T follicular helper cell (primary cell): ENCODE data around the gene SND1.
A peak's percentile ranks its signal among the peaks of the same experiment; 100 is the strongest.

ENCODE experiments used
- DNase-seq: peaks from one replicate; pipeline ENCODE4 v3.0.0-alpha.2; 2020; ENCODE audit warnings: low read depth

SND1 gene

DNA sequence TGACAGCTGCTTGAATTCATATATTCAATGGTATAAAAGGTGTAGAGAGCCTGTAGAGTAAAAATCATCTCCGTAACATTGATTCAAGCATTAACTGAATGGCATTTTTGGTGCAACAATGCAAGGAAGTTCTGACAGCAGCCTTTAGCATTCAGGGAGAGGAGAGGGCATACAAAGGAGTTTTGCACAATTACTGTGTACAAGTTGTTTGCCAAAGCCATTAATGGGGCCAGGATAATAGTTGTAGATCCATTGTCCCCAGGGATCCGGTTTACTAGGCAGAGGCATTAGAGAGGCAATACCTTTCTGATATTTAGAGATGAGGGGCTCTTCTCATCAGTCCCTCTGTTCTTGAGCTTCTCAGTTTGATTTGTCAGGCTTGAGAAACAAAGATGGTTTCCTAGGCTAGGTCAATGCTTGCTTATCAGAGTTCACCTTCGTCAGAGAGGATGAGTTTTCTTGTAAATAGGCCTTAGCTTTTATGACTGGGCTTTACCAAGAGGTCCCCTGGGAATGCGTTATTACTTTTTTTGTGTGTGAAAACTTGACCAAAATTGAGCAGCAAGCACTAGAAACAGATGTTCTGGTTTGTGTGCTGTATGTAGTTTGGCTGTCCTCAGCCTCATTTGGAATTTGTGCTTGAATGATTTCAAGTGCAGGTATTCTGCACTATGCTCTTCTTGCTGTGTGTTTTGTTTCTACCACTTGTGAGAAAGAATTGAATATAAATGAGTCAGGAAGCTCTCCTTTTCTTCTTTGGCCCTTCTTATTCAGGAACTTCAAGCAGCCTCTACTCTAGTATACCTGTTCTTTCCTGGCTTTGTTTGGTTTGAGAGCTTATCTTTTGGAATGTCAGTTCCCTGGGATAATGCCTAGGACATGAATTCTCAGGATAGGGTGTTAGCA lies 32.0 kb downstream of the SND1 start:
- DNase-seq, result no peak

GRCh38 chr7:127689194-127689772 lies 37.3 kb downstream of the SND1 start:
- no peak for DNase-seq

- no peak for DNase-seq
Measured at GRCh38 chr7:127690337-127690736, 38.3 kb downstream of the SND1 start.

DNA sequence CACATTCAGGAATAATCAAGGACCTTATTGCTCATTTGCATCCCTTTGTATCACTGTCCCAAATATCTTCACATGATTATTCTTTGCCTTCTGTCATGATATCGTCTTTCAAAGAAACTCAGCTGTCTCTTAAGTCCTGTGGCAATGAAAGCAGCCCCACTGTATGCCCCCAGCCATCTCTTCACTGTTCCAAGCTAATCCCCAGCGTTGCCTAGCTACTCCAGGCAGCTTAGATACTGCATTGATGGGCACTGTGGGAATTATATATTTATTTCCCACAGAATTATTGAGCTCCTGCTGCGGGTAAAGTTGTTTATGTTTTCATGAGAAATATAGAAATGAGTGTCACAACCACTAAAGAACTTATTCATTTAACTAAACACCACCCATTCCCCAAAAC lies 38.8 kb downstream of the SND1 start:
- no peak for DNase-seq

GRCh38 chr7:127692200-127692599 lies 40.2 kb downstream of the SND1 start:
- no peak for DNase-seq

GRCh38 chr7:127699853-127700252 lies 47.9 kb downstream of the SND1 start:
- DNase-seq, result no peak

DNA sequence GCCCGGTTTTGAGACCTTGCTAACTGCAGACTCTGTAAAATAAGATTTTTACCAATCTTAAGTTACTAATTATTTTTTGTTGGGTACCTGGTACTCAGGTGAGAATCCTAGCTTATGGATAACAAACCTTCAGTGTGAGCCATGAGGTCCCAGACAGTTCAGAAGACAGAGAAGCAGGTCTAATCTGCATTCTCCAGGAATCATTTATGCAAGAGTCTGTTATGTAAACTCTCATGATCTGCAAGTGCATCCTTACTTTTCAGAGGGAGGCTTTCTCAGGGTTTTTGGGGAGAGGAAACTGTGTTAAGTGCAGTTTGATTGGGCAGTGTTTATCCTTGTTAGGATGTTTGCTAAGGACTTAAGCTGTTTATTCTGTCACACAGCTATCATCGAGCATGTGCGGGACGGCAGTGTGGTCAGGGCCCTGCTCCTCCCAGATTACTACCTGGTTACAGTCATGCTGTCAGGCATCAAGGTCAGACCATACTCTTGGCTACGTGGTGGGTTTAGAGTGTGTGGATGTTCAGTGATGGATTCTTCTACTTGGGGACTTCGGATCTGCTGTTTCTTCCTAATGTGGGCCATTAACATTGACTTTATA lies 50.2 kb downstream of the SND1 start:
- DNase-seq, result no peak

- DNase-seq, result no peak
Measured at GRCh38 chr7:127702938-127703337, 50.9 kb downstream of the SND1 start.

GRCh38 chr7:127704211-127704610 lies 52.2 kb downstream of the SND1 start:
- no peak for DNase-seq

GRCh38 chr7:127705461-127705959 lies 53.5 kb downstream of the SND1 start:
- DNase-seq, result no peak

GRCh38 chr7:127706766-127707165 lies 54.8 kb downstream of the SND1 start:
- no peak for DNase-seq

- no peak for DNase-seq
Measured at GRCh38 chr7:127708201-127708600, 56.2 kb downstream of the SND1 start.

GRCh38 chr7:127708788-127709187 lies 56.8 kb downstream of the SND1 start:
- DNase-seq, result peak; percentile 60

GRCh38 chr7:127710635-127711034 lies 58.6 kb downstream of the SND1 start:
- no peak for DNase-seq

GRCh38 chr7:127711872-127712271 lies 59.9 kb downstream of the SND1 start:
- DNase-seq, result no peak

DNA sequence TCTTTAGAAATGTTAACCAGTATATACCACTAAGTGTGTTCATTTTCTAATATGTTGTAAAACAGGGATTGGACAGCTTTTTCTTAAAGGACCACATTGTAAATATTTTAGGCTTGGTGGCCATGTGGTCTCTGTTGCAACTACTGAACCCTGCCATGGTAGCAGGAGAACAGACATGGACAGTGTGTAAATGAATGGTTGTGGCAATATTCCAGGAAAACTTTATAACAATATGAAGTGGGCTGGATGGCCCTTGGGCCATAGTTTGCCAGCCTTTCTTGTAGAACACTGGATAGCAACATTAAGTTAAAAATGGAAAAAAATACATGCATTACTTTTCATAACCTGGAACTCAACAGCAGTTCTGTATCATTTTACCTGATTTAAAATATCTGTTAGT lies 61.0 kb downstream of the SND1 start:
- DNase-seq, result no peak

DNA sequence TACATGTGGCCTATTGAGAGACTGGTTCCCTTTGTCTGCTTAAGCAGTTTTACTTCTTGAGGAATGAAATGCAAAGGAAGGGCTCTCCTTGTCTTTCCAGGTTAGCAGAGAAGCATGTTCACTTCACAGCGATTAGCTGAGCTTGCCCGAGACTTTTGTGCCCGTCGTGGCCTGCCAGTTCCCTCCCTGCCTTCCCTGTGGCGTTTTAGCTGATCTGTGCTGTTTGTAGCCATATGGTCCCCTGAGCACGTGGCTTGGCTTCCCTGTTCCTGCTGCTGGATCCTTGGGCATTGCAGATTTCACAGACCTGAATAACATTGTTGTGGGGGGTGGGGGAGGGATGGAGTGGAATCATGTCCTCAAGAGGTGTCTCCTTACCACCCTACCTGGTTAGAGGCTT lies 61.8 kb downstream of the SND1 start:
- no peak for DNase-seq

DNA sequence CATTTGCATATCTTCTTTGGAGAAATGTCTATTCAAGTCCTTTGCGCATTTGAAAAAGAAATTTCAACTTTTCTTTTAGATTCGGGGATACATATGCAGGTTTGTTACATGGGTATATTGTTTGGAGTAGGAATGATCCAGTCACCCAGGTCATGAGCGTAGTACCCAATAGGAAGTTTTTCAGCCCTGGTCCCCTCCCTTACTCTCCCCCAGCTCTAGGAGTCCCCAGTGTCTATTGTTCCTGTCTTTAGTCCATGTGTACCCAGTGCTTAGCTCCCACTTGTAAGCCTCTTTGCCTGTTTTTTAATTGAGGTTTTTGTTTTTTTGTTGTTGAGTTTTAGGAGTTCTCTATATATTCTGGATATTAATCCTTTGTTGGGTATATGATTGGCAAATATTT lies 63.3 kb downstream of the SND1 start:
- DNase-seq, result no peak

GRCh38 chr7:127715901-127716300 lies 63.9 kb downstream of the SND1 start:
- DNase-seq, result no peak

- no peak for DNase-seq
Measured at GRCh38 chr7:127717502-127718339, 65.7 kb downstream of the SND1 start.

GRCh38 chr7:127718340-127718679 lies 66.3 kb downstream of the SND1 start:
- no peak for DNase-seq

GRCh38 chr7:127726476-127726875 lies 74.5 kb downstream of the SND1 start:
- no peak for DNase-seq
